D721Med (cell line): ENCODE data around the gene ZNF169.
"Not testable (repeated sequence)": the region's sequence is repeated elsewhere in the genome, so short reads cannot be mapped to it uniquely, and the experiment has no call there.

ENCODE experiments used
- DNase-seq: peaks from one replicate; pipeline ENCODE4 v3.0.0; 2011; ENCODE audit warnings: low spot score; ENCODE audit not compliant: insufficient read length
- FAIRE-seq: peaks from 2 replicates; lab custom pipeline; 2011; peaks lifted over from hg19 to GRCh38; lab: Jason Lieb, UNC
- TF ChIP-seq, protein P1 (sequence below): IDR thresholded peaks from 2 replicates; pipeline ENCODE4 v1.5.1; 2012; ENCODE audit warnings: mild to moderate bottlenecking, control low read depth; ENCODE audit not compliant: insufficient read depth; ENCODE audit errors: missing control alignments

ZNF169 gene

DNA sequence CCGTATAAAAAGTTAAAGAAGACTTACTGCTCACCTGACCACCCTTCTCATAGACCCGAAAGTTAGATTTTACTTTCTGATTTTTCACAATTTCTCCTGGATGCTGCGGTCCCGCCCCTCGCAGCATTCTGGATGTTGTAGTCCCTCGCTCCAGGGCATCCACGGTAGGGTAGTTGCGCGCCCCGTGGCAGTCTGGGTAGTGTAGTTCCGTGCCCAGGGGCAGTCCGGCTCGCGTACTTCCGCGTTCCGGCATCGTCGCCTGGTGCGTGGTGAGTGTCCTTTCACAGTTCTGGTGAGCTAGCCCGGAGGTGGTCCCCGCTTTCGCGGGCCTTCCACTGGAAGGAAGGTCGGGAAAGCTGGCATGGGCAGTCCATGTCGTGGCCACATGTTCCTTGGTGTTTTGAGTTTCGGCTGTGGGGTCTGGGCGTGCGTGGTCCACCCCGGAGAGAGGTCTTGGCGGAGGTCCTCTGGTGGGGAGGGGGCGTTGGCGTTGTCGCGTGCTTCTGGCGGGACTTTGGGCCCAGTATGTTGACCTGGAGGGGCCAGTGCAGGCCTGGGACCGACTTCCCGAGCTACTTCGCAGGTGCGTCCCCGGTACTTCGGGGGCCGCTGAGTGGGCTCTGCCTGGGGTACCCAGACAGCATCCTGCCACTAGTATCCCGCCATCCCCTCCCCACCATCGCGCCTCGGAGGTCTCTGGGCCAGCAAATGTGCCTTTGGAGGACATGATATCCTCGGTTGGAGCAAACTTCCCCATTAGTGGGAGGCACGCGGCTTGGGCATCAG is at the start of gene ZNF169:
ZNF169 (plus strand) TSS at position 222 of the 786 bp plus-strand sequence. CDS start 19,515 bp downstream, outside the sequence.
- TF ChIP-seq, protein P1, sequence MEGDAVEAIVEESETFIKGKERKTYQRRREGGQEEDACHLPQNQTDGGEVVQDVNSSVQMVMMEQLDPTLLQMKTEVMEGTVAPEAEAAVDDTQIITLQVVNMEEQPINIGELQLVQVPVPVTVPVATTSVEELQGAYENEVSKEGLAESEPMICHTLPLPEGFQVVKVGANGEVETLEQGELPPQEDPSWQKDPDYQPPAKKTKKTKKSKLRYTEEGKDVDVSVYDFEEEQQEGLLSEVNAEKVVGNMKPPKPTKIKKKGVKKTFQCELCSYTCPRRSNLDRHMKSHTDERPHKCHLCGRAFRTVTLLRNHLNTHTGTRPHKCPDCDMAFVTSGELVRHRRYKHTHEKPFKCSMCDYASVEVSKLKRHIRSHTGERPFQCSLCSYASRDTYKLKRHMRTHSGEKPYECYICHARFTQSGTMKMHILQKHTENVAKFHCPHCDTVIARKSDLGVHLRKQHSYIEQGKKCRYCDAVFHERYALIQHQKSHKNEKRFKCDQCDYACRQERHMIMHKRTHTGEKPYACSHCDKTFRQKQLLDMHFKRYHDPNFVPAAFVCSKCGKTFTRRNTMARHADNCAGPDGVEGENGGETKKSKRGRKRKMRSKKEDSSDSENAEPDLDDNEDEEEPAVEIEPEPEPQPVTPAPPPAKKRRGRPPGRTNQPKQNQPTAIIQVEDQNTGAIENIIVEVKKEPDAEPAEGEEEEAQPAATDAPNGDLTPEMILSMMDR = no peak
- FAIRE-seq (no peak), DNase-seq (peak; percentile 81)

DNA sequence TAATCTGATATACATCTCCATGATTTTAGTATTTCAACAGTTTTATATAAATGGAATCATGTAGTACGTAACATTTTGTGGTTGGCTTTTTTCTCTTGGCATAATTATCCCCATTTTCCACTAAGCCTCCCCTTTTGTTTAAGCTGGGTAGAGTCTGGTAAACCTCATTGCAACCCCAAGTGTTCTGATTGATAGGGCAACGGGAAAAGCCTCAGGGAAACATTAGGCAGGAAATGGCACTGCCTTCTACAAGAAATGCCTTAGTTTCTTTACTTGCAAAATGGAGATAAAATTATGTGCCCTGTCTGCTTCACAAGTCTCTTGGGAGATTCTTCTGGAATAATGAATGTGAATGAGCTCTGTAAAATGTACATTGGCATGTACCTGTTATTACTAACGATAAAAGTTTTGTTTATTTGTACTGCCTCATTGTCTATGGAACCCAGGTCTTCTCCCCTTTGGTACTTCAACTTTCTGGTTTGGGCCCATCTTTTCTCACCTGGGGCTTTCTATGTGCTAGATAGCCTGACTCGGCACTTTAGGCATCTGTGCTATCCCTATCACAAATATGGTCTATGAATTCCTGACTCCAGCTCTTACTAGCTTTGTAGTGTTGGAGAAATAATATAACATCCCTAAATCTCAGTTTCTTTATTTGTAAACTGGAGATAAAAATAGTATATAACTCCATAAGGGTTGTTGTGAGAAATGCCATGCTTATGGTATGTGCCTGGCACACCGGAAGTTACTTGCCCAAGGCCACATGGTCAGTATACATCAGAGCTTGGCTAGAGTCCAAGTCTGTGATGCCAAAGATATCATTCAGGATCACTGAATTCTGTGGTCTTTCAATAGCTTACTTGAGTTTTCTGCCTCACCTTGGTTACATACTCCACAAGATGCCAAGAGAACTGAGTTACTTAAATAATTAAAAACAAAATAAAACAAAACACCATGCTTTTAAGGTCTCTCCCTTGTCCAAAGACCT is 48.2 kb upstream of the ZNF169 start:
- TF ChIP-seq, protein P1 = no peak
- FAIRE-seq = no peak
- DNase-seq = no peak

DNA sequence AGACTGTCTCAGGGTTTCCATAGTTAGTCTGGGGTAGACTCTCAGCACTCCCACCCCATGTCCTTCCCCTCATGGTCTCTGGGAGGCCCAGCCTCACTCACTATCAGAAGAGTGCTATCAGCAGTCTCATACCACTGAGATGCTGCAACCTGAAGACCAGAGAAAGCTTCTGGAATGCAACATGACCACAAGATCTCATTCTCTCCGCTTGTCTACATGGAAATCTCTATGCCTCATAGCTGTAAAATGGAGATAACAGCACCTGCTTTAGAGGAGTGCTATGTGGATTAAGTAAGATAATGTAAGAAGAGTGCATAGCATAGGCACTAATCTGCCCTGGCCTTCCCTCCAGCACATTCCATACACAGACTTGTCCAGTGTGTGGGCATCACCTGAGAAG is 47.0 kb upstream of the ZNF169 start:
- no peak for FAIRE-seq
- TF ChIP-seq, protein P1 = no peak
- no peak for DNase-seq

DNA sequence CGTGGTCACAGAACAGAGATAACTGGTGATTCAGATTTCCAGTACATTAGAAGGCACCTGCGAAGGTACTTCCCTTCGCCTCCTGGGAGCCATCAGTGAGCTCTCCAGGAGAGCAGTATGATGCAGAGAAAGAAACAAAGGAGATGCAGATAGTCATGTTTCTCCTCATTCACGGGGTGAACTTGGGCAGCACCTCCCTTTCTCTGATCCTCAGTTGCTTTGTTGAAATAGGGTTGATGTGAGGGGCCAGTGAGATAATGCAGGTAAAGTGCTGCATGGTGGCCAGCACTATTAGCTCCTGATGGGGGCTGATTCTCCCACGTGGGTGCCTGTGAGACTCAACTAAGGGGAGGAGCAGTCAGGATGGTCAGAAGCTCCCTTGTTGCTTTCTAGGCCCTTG is 46.6 kb upstream of the ZNF169 start:
- no peak for DNase-seq

DNA sequence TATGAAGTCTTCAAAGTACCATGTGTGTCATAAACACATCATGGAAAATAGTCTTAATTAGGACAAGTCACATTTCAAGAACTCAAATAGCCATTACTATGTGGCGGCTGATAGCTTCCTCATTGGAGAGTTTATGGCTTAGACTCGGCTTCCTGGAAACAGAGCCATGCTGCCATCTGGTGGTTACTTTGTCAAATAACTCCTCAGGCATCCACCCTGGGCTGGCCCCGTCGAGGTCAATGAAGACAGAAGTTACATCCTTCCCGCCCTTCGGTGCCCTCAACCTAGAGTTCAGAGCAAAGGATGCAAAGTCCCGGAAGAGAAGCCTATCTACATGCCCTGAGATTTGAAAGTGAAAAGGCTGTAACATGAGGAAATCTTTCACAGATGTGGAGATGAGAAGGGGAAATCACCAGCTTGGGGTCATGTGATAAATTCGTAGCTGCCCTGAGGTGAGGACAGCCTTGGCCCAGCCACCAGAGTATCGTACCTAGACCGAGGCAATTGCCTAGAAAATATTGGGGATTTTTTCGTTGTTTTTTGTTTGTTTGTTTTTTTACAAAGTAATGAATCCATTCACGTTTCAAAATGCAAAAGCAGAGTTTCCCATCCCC is 45.5 kb upstream of the ZNF169 start:
- peak; percentile 57 for DNase-seq
- FAIRE-seq = peak; percentile 16
- TF ChIP-seq, protein P1 = peak; percentile 88

More for the DNA sequence above, 46.6 kb upstream of the ZNF169 start:
- FAIRE-seq = no peak
- TF ChIP-seq, protein P1 = no peak

DNA sequence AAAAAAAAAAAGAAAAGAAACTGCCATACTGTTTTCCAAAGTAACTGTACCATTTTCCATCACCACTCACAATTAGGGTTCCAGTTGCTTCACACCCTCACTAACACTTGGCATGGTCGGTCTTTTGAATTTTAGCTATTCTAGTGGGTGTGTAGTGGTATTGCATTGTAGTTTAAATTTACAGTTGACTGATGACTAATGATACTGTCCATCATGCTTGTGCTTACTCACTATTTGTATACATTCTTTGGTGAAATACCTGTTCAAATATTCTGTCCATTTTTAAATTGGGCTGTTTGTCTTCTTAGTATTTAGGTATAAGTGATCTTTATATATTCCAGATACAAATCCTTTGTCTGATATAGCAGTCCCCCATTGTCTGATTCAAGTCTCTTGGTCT is 36.2 kb upstream of the ZNF169 start:
- no peak for DNase-seq
- TF ChIP-seq, protein P1 = no peak
- FAIRE-seq = no peak

DNA sequence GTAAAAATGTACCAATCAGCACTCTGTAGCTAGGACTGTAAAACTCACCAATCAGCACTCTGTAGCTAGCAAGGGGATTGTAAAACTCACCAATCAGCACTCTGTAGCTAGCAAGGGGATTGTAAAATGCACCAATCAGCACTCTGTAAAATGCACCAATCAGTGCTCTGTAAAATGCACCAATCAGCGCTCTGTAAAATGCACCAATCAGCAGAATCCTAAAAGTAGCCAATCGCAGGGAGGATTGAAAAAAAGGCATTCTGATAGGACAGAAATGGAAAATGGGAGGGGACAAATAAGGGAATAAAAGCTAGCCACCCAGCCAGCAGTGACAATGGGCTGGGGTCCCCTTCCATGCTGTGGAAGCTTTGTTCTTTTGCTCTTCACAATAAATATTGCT is 33.7 kb upstream of the ZNF169 start:
- not testable (repeated sequence) for DNase-seq, FAIRE-seq
